Retinal pigment epithelial cell (primary cell): ENCODE results near the gene CDK5RAP2.

Source experiments
- DNase-seq: peaks from one replicate; pipeline ENCODE4 v3.0.0-alpha.2; 2010; ENCODE audit warnings: low read depth
- H3K4me3 ChIP-seq: 2 replicates; pipeline ENCODE4 v1.5.1; 2011; ENCODE audit warnings: mild to moderate bottlenecking, low read length, control low read depth, moderate library complexity
- CTCF ChIP-seq: conservative IDR thresholded peaks from 2 replicates; pipeline ENCODE4 v1.5.1; 2011; ENCODE audit warnings: low read depth, low read length, control low read depth, inconsistent platforms

CDK5RAP2 gene

GRCh38 chr9:120433701-120434100 lies 146.3 kb downstream of the CDK5RAP2 start:
- no peak for TF ChIP-seq CTCF
- no peak for DNase-seq
- H3K4me3 ChIP-seq: no peak overlapping the region

GRCh38 chr9:120432600-120432999 lies 147.4 kb downstream of the CDK5RAP2 start:
- TF ChIP-seq CTCF: no peak
- no peak for DNase-seq
- H3K4me3 ChIP-seq: no peak overlapping the region

- DNase-seq: no peak
- H3K4me3 ChIP-seq: no peak overlapping the region
- no peak for TF ChIP-seq CTCF
Measured at GRCh38 chr9:120431268-120431667, 148.7 kb downstream of the CDK5RAP2 start.

GRCh38 chr9:120424248-120424647 lies 155.7 kb downstream of the CDK5RAP2 start:
- DNase-seq: no peak
- TF ChIP-seq CTCF: no peak
- no peak overlapping the region for H3K4me3 ChIP-seq

GRCh38 chr9:120423812-120424211 lies 156.2 kb downstream of the CDK5RAP2 start:
- TF ChIP-seq CTCF: no peak
- no peak for DNase-seq
- H3K4me3 ChIP-seq: no peak overlapping the region

GRCh38 chr9:120421977-120422376 lies 158.0 kb downstream of the CDK5RAP2 start:
- H3K4me3 ChIP-seq: no peak overlapping the region
- TF ChIP-seq CTCF: no peak
- DNase-seq: no peak

GRCh38 chr9:120418315-120418714 lies 161.7 kb downstream of the CDK5RAP2 start:
- TF ChIP-seq CTCF: no peak
- no peak for DNase-seq
- no peak overlapping the region for H3K4me3 ChIP-seq
